ENCODE data around the gene WAC.
A peak's percentile ranks its signal among the peaks of the same experiment; 100 is the strongest.

WAC gene

DNA sequence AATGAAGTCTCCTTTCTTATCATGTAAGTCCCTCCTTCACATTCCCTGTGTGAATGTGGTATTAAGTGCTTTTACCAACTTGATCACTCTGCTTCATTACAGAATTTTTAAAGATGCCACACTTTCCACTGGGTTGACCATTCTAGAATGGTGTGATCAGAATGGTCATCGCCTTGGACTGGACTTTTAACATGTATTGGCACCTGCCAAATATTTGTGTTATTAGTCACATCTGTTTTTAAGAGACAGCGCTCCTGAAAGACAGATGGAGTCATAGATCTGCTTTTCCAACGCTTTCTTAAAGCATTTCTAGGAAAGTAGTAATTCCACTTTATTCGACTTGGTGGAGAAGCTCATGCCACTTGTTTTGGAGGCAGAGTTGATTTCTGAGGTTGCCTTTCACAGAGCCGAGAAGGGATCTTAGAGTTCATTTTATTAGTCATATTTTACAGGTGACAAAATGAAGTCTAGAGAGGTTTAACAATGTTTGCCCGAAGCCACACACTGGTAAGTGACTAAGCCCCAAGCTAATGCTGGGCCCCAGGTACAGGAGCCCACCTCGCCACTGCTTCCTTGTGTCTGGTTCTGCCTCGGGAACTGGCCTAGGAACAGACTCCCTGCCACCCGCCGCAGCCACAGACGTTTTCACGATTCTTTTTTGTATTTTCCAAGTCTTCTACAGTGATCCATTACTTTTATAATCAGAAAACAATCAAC lies 134.0 kb downstream of the WAC start:
- no peak for DNase-seq (ENCODE audit: low read depth in 2 of 2)

- DNase-seq (ENCODE audit: low read depth in 2 of 2) = peak; percentile 3 to 48
These were observed 135.7 kb downstream of the WAC start for GRCh38 chr10:28668363-28669226.

DNA sequence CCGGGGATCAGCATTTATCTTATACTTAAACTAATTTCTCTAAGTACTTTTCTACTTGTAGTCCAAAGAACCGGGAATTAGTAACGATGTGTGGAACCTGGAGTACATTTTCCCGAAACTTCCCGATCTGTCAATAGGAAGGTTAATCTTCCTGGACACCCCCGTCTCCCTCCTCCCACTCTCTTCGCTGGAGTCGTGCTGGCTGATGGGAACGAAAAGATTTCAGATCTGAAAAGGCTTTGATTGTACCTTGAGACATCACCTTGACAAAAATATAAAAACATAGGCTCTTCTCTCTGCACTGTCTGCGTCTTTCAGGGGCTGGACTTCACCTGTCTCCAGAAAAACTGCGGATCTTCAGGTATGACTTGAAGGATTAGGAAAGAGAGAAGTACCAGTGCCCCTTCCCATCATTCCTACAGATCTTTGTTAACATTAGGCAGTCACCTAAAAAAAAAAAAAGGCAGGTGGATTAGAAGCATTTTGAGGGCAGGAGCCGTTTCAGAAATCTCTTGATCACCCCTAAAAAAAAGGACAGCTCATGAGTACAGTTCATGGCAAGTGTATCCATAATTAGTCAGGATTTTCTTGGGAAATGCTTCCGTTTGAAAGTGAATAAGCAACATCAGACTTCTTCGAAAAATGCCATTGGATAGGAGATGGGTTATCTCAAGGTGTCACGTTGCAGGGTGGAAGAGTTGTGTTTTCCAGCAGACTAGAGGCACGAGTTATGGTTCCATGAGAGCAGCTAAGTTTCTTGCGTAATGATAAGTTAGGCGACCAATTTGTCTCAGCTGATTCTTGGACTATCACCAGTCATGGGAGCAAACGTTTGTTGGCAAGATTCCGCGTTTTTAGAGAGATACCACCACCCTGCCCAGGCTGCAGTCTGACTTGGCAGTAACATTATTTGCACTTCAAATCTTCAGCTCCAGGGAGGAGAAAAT lies 136.6 kb downstream of the WAC start:
- no peak for DNase-seq (ENCODE audit: low read depth in 2 of 2)
